PC-9 (cell line): ENCODE measurements around the gene SVOP.

ENCODE experiments used
- EZH2 ChIP-seq: fragments of 200-600 bp; sonication (generic); IDR thresholded peaks from 2 replicates; pipeline ENCODE4 v1.8.0; 2017; ENCODE audit warnings: antibody characterized with exemption, low read depth
- TF ChIP-seq, protein P1 (sequence below): fragments of 200-600 bp; sonication (generic); conservative IDR thresholded peaks from 2 replicates; pipeline ENCODE4 v1.6.1; 2017; ENCODE audit warnings: mixed run types, antibody characterized with exemption, mild to moderate bottlenecking, moderate library complexity

GRCh38 chr12:108995370-108995992 is 25.4 kb downstream of the SVOP start:
- TF ChIP-seq, protein P1, sequence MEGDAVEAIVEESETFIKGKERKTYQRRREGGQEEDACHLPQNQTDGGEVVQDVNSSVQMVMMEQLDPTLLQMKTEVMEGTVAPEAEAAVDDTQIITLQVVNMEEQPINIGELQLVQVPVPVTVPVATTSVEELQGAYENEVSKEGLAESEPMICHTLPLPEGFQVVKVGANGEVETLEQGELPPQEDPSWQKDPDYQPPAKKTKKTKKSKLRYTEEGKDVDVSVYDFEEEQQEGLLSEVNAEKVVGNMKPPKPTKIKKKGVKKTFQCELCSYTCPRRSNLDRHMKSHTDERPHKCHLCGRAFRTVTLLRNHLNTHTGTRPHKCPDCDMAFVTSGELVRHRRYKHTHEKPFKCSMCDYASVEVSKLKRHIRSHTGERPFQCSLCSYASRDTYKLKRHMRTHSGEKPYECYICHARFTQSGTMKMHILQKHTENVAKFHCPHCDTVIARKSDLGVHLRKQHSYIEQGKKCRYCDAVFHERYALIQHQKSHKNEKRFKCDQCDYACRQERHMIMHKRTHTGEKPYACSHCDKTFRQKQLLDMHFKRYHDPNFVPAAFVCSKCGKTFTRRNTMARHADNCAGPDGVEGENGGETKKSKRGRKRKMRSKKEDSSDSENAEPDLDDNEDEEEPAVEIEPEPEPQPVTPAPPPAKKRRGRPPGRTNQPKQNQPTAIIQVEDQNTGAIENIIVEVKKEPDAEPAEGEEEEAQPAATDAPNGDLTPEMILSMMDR: no peak
- TF ChIP-seq EZH2: no peak
